Measurements from ENCODE around the gene PXYLP1.

DNA sequence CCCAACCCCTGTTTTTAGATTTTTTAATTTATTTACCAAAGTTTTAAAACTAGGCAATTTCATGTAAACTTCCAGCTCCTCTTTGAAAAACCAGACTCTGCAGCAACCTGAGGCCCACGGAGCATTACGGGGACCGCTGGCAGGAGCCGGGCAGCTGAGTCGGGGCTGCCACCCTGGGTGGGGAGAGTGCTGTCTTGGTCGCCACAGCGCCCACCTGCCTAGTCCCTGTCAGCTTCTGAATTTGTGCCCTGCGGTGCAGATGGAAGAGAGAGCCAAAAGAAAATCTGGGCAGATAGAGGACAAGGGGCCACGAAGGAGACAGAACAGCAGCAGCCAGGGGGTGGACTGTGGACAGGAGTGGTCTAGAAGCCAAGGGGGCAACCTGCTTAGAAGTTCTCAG is 34.6 kb downstream of the PXYLP1 start:
- TF ChIP-seq POLR2A (IDR thresholded peaks at IDR 0.05; ENCODE audit: low read depth, low read length) = no peak
- TF ChIP-seq SPI1 (IDR thresholded peaks at IDR 0.05; ENCODE audit: low read depth, low read length) = no peak
- TF ChIP-seq POLR2AphosphoS5 (IDR thresholded peaks at IDR 0.05; ENCODE audit: low read depth, low read length) = no peak
- TF ChIP-seq TAF1 (IDR thresholded peaks at IDR 0.05; ENCODE audit: low read depth, low read length) = no peak
